ENCODE data around the gene SCN4A.
"Not testable (repeated sequence)": the region's sequence is repeated elsewhere in the genome, so short reads cannot be mapped to it uniquely, and the experiment has no call there.

The SCN4A gene

GRCh38 chr17:63972796-63973195, at the start of gene SCN4A:
Gene SCN4A, minus strand, starts transcription at chr17:63972918. Its CDS starts 77 bp downstream, at chr17:63972841.
- DNase-seq (ENCODE audit: low spot score) = no peak

- peak; percentile 26 for DNase-seq (ENCODE audit: low spot score)
These were observed 47.5 kb upstream of the SCN4A start, which contains the start of gene ICAM2 for GRCh38 chr17:64020056-64020766. Gene ICAM2, minus strand, starts transcription at chr17:64020633. Its CDS starts 13,942 bp downstream, at chr17:64006691.

- not testable (repeated sequence) for DNase-seq (ENCODE audit: low spot score)
These were observed 46.8 kb upstream of the SCN4A start for GRCh38 chr17:64019551-64019961.

- no peak for DNase-seq (ENCODE audit: low spot score)
These were observed 44.8 kb upstream of the SCN4A start for GRCh38 chr17:64017381-64017980.

GRCh38 chr17:64016974-64017373, 44.3 kb upstream of the SCN4A start:
- no peak for DNase-seq (ENCODE audit: low spot score)

- no peak for DNase-seq (ENCODE audit: low spot score)
These were observed 43.6 kb upstream of the SCN4A start for GRCh38 chr17:64016231-64016784.

GRCh38 chr17:64015447-64015846, 42.7 kb upstream of the SCN4A start:
- DNase-seq (ENCODE audit: low spot score) = no peak

GRCh38 chr17:64009571-64010402, 37.1 kb upstream of the SCN4A start:
- DNase-seq (ENCODE audit: low spot score) = no peak

- no peak for DNase-seq (ENCODE audit: low spot score)
These were observed 36.1 kb upstream of the SCN4A start for GRCh38 chr17:64008830-64009229.

- DNase-seq (ENCODE audit: low spot score) = no peak
These were observed 35.6 kb upstream of the SCN4A start for GRCh38 chr17:64008346-64008745.

- DNase-seq (ENCODE audit: low spot score) = no peak
These were observed 35.1 kb upstream of the SCN4A start for GRCh38 chr17:64007838-64008282.

GRCh38 chr17:64007089-64007837, 34.5 kb upstream of the SCN4A start:
- not testable (repeated sequence) for DNase-seq (ENCODE audit: low spot score)

GRCh38 chr17:64006361-64007088, 33.8 kb upstream of the SCN4A start:
- DNase-seq (ENCODE audit: low spot score) = no peak

- DNase-seq (ENCODE audit: low spot score) = peak; percentile 68
These were observed 33.0 kb upstream of the SCN4A start for GRCh38 chr17:64005734-64006167.

GRCh38 chr17:64004903-64005733, 32.4 kb upstream of the SCN4A start:
- no peak for DNase-seq (ENCODE audit: low spot score)

- DNase-seq (ENCODE audit: low spot score) = no peak
These were observed 31.6 kb upstream of the SCN4A start for GRCh38 chr17:64004218-64004770.

GRCh38 chr17:64003526-64004121, 30.9 kb upstream of the SCN4A start:
- no peak for DNase-seq (ENCODE audit: low spot score)

GRCh38 chr17:64002658-64003525, 30.2 kb upstream of the SCN4A start:
- DNase-seq (ENCODE audit: low spot score) = no peak

Data from SW480 (cell line).